AG04449 (cell line): Measurements from ENCODE around the gene NTM.

ENCODE experiments used
- CTCF ChIA-PET: fragments of 350-600 bp; formaldehyde crosslinking; extraction: SDS; loops from one replicate; lab custom pipeline; 2021; ENCODE audit warnings: antibody characterized with exemption; lab: Yijun Ruan, JAX
- POLR2A ChIA-PET: fragments of 400-600, 350-600 bp; formaldehyde crosslinking; extraction: SDS; loops from one replicate; lab custom pipeline; 2020; ENCODE audit warnings: antibody characterized with exemption, inconsistent platforms; lab: Yijun Ruan, JAX
- DNase-seq: peaks from one replicate; pipeline ENCODE4 v3.0.0-alpha.2; 2010; ENCODE audit warnings: low read depth, low spot score
- H3K4me3 ChIP-seq: 2 replicates; pipeline ENCODE4 v1.5.1; 2011; ENCODE audit warnings: low read depth, mild to moderate bottlenecking, control low read depth, low read length
- TF ChIP-seq, protein P1 (sequence below): IDR thresholded peaks from one replicate; pipeline ENCODE4 v1.5.1; 2011; ENCODE audit warnings: mild to moderate bottlenecking, moderate library complexity, low read length, control low read depth, inconsistent platforms; ENCODE audit not compliant: insufficient read depth; ENCODE audit errors: missing control alignments

NTM gene

DNA sequence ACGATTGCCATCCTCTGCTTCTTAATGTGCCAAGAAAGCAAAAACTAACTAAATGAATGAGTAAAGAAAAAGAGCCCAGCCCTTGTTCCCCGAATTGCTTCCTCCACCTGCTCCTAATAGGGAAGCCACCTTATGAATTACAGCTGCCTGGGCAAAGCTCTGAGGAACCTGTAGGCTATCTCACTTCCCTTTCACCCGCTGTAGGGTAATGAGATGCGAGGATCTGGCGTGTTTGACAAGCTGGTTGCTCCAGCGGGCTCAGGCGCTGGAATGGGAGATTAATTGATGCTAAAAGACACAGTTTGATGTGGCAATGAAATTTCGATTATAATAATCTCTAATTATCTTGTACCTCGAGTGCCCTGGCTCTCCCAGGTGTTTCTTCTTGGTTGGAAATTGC lies 256.4 kb downstream of the NTM start:
- H3K4me3 ChIP-seq: no peak overlapping the region
- no peak for DNase-seq
- ChIA-PET POLR2A (no interaction called here), CTCF (no interaction called here)
- TF ChIP-seq, protein P1, sequence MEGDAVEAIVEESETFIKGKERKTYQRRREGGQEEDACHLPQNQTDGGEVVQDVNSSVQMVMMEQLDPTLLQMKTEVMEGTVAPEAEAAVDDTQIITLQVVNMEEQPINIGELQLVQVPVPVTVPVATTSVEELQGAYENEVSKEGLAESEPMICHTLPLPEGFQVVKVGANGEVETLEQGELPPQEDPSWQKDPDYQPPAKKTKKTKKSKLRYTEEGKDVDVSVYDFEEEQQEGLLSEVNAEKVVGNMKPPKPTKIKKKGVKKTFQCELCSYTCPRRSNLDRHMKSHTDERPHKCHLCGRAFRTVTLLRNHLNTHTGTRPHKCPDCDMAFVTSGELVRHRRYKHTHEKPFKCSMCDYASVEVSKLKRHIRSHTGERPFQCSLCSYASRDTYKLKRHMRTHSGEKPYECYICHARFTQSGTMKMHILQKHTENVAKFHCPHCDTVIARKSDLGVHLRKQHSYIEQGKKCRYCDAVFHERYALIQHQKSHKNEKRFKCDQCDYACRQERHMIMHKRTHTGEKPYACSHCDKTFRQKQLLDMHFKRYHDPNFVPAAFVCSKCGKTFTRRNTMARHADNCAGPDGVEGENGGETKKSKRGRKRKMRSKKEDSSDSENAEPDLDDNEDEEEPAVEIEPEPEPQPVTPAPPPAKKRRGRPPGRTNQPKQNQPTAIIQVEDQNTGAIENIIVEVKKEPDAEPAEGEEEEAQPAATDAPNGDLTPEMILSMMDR: no peak

DNA sequence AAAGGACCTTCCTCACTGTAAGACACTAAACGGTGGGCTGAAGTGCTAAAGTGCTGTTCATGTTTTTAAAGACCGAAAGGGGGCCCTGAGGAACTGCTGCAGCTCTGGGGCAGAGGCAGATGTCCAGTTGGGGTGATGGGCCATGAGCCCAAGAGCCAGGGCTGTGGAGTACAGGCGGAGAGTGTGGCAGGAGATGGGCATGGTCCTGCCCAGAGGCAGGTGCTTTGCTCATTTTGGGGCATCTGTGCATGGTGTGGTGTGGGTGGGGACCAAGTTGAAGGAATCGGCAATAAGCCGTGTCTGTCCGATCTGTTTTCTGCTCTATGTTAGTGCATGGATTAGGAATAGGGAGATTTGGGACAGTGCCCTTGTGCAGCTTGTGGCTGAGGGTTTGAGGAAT lies 258.3 kb downstream of the NTM start:
- no peak overlapping the region for H3K4me3 ChIP-seq
- POLR2A ChIA-PET: no interaction called here
- TF ChIP-seq, protein P1: no peak
- CTCF ChIA-PET: interaction anchor here (0.7 to 2.8 kb wide), 4 partner anchors 8 to 564 kb away, joined by 3 to 25 read pairs (median 8); no protein-coding TSS in a partner anchor
- DNase-seq: no peak

- TF ChIP-seq, protein P1: no peak
- CTCF ChIA-PET: interaction anchor here (1.0 to 3.6 kb wide), 10 partner anchors 9 to 565 kb away, joined by 3 to 25 read pairs (median 4); no protein-coding TSS in a partner anchor
- no peak overlapping the region for H3K4me3 ChIP-seq
- DNase-seq: no peak
- POLR2A ChIA-PET: no interaction called here
Measured at GRCh38 chr11:131629925-131630540, 259.6 kb downstream of the NTM start.

DNA sequence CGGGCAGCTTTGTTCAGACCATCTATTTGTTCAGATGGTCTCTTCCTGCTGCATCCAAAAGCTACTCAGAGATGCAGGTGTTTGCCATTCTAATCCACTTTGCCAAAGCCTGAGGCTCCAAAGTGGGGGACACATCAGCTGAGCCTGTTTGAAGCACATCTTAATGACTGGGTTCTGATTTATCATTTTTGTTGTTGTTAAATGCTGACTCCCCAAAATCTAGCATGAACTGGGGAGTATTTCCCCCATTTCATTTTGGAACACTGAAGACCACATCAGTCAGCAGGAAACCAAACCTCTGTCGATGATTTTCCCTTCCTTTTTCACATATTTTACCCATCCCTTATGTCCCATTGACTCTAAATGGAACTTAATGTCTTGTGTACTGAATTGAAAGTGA lies 262.6 kb downstream of the NTM start:
- CTCF ChIA-PET: interaction anchor here (0.7 to 3.6 kb wide), 2 partner anchors 37 to 41 kb away, joined by 3 to 13 read pairs; no protein-coding TSS in a partner anchor
- POLR2A ChIA-PET: no interaction called here
- TF ChIP-seq, protein P1: no peak
- no peak for DNase-seq
- no peak overlapping the region for H3K4me3 ChIP-seq

- ChIA-PET CTCF (interaction anchor here (1.3 to 3.3 kb wide), 5 partner anchors 9 to 569 kb away, joined by 4 to 11 read pairs (median 6); no protein-coding TSS in a partner anchor), POLR2A (no interaction called here)
- TF ChIP-seq, protein P1: no peak
- no peak overlapping the region for H3K4me3 ChIP-seq
- no peak for DNase-seq
Measured at GRCh38 chr11:131633921-131634715, 263.7 kb downstream of the NTM start.
